OCI-LY7 (cell line): Measurements from ENCODE around the gene CWH43. TPM values are rescaled to one million over a fixed set of nuclear protein-coding genes. Genes with fewer than 3 reads are reported as not detected.
"Not testable (repeated sequence)": the region's sequence is repeated elsewhere in the genome, so short reads cannot be mapped to it uniquely, and the experiment has no call there.

Experiments used
- BruUV-seq: library from RNA; stranded (reverse); fragments of 400-500 nt; replicated peaks from 2 replicates; lab custom pipeline; 2021; lab: Mats Ljungman, UMichigan
- CTCF ChIA-PET: fragments of 300-600 bp; sonication (Branson Sonifier 250); formaldehyde crosslinking; loops from one replicate; lab custom pipeline; 2022; ENCODE audit warnings: antibody characterized with exemption; ENCODE audit not compliant: unreplicated experiment; lab: Charles Lee
- POLR2A ChIA-PET: fragments of 300-600 bp; sonication (Branson Sonifier 250); formaldehyde crosslinking; loops from one replicate; lab custom pipeline; 2022; ENCODE audit warnings: antibody characterized with exemption; lab: Charles Lee
- DNase-seq: peaks from one replicate; pipeline ENCODE4 v3.0.0-alpha.2; 2015; ENCODE audit warnings: low spot score
- H2AFZ ChIP-seq: fragments of 200-600 bp; sonication (generic), shearing (Covaris generic); 2 replicates; pipeline ENCODE4 v1.6.1; 2014; ENCODE audit warnings: mild to moderate bottlenecking, antibody characterized with exemption, low read length, moderate library complexity
- H3K27ac ChIP-seq: fragments of 200-600 bp; sonication (generic); 2 replicates; pipeline ENCODE4 v1.5.1; 2014; ENCODE audit warnings: mixed run types, low read depth, mild to moderate bottlenecking, moderate library complexity, low read length, inconsistent platforms; ENCODE audit not compliant: poor library complexity, severe bottlenecking
- H3K36me3 ChIP-seq: fragments of 200-600 bp; sonication (generic); 2 replicates; pipeline ENCODE4 v1.6.1; 2014; ENCODE audit warnings: mild to moderate bottlenecking, antibody characterized with exemption, low read length, moderate library complexity, mixed read lengths; ENCODE audit not compliant: insufficient read depth
- H3K4me1 ChIP-seq: fragments of 200-600 bp; sonication (generic); 2 replicates; pipeline ENCODE4 v1.5.1; 2014; ENCODE audit warnings: mild to moderate bottlenecking, low read length; ENCODE audit not compliant: insufficient read depth, poor library complexity, severe bottlenecking
- H3K4me2 ChIP-seq: fragments of 200-600 bp; sonication (generic); 2 replicates; pipeline ENCODE4 v1.6.1; 2014; ENCODE audit warnings: mild to moderate bottlenecking, low read length
- H3K4me3 ChIP-seq: fragments of 200-600 bp; sonication (generic); 2 replicates; pipeline ENCODE4 v1.5.1; 2014; ENCODE audit warnings: mild to moderate bottlenecking, low read depth, low read length; ENCODE audit not compliant: poor library complexity, severe bottlenecking
- H3K79me2 ChIP-seq: fragments of 200-600 bp; sonication (generic); 2 replicates; pipeline ENCODE4 v1.6.1; 2016; ENCODE audit warnings: low read depth, mild to moderate bottlenecking, low read length, moderate library complexity, mixed read lengths; ENCODE audit not compliant: insufficient read depth
- H3K9me2 ChIP-seq: fragments of 200-600 bp; sonication (generic); 2 replicates; pipeline ENCODE4 v1.6.1; 2016; ENCODE audit warnings: mild to moderate bottlenecking, low read length, mixed read lengths; ENCODE audit not compliant: insufficient read depth
- H3K9me3 ChIP-seq: fragments of 200-600 bp; sonication (generic); 2 replicates; pipeline ENCODE4 v1.6.1; 2014; ENCODE audit warnings: mild to moderate bottlenecking, mixed run types, low read length, mixed read lengths
- H4K20me1 ChIP-seq: fragments of 200-600 bp; sonication (generic); 2 replicates; pipeline ENCODE4 v1.6.1; 2014; ENCODE audit warnings: mild to moderate bottlenecking, antibody characterized with exemption, low read length, moderate library complexity, mixed read lengths; ENCODE audit not compliant: insufficient read depth
- EZH2phosphoT487 ChIP-seq: fragments of 200-600 bp; sonication (generic); IDR thresholded peaks from 2 replicates; pipeline ENCODE4 v1.6.1; 2018; ENCODE audit warnings: low read depth, borderline replicate concordance, mild to moderate bottlenecking, mixed run types, antibody characterized with exemption, low read length, moderate library complexity, mixed read lengths
- intact Hi-C: fragments of 100-400 bp; cut with micrococcal nuclease; formaldehyde crosslinking; loops from one replicate; pipeline ENCODE4 v1.10.0; 2022; ENCODE audit not compliant: unreplicated experiment
- total RNA-seq, 2 experiments: library from RNA; depleted of rRNA in 1 of 2; stranded (reverse); fragments of >200 nt in 1 of 2; shearing (Covaris generic) in 1 of 2; gene quantifications; 2 replicates each; pipeline ENCODE4 v1.2.3, GENCODE V29; 2014 to 2022
- TF ChIP-seq, protein P1 (sequence below): fragments of 200-600 bp; sonication (generic); conservative IDR thresholded peaks from 2 replicates; pipeline ENCODE4 v1.5.1; 2014; ENCODE audit warnings: mild to moderate bottlenecking, antibody characterized with exemption, low read length, moderate library complexity, mixed read lengths

CWH43 gene
- total RNA-seq, 2 experiments from 2014 or later = not detected

DNA sequence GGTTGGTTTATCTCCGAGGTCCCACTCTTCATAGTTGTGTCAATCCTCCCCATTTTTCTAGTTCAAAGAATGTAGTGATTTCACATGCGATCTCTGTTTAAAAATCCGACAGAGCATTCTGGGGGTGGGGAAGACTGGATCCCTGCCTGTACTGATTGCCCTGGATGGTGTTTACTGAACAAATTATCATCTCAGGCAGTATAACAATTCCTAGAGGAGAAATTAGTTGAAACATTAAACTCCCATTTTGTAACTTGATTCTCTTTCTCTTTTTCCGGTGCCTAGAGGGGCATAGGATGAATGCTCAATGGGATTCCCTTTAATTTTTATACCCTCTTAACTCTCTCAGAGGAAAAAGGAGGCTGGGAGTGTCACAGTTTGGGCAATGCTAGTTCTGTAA lies 10.0 kb upstream of the CWH43 start:
- Histone ChIP-seq H3K4me1 (no peaks in the 10 kb centered on the region), H3K79me2 (no peaks in the 10 kb centered on the region), H3K36me3 (no peaks in the 10 kb centered on the region), H4K20me1 (no peaks in the 10 kb centered on the region), H3K9me3 (no peaks in the 10 kb centered on the region), H3K4me2 (no peak overlapping the region), H2AFZ (no peak overlapping the region), H3K9me2 (no peaks in the 10 kb centered on the region), H3K4me3 (no peak overlapping the region), H3K27ac (no peak overlapping the region)
- intact Hi-C loops = no loop called here
- POLR2A ChIA-PET = interaction anchor here (0.5 kb wide), 1 partner anchor 18 kb away, joined by 3 read pairs; no protein-coding TSS in a partner anchor
- BruUV-seq = no TSS peak
- CTCF ChIA-PET = no interaction called here
- no peak for DNase-seq
- TF ChIP-seq, protein P1, sequence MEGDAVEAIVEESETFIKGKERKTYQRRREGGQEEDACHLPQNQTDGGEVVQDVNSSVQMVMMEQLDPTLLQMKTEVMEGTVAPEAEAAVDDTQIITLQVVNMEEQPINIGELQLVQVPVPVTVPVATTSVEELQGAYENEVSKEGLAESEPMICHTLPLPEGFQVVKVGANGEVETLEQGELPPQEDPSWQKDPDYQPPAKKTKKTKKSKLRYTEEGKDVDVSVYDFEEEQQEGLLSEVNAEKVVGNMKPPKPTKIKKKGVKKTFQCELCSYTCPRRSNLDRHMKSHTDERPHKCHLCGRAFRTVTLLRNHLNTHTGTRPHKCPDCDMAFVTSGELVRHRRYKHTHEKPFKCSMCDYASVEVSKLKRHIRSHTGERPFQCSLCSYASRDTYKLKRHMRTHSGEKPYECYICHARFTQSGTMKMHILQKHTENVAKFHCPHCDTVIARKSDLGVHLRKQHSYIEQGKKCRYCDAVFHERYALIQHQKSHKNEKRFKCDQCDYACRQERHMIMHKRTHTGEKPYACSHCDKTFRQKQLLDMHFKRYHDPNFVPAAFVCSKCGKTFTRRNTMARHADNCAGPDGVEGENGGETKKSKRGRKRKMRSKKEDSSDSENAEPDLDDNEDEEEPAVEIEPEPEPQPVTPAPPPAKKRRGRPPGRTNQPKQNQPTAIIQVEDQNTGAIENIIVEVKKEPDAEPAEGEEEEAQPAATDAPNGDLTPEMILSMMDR = no peak
- TF ChIP-seq EZH2phosphoT487 = no peak

DNA sequence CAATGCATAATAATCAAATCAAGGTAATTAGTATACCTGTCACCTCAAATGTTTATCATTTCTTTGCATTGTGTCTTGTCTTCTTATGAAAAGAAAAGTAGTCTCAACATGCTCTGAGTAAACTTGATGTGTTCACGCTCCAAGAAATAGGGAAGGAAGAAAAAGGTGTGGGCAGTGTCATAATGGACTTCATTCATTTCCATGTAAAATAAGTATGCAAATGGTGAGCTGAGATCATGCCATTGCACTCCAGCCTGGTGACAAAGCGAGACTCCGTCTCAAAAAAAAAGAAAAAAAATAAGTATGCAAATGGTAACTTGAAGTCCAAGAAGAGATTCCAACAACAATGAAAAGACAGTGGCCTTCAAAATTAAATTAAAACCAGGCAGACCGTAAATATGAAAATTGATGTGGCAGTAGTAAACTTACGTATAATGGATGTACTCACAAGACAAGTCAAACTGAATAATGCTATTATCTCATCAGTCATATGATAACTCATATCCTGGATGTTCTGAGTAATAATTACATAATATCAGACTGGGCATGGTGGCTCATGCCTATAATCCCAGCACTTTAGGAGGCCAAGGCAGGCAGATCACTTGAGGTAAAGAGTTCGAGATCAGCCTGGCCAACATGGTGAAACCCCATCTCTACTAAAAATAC lies 6.0 kb upstream of the CWH43 start:
- no TSS peak for BruUV-seq
- Histone ChIP-seq H3K4me1 (no peaks in the 10 kb centered on the region), H3K27ac (no peak overlapping the region), H2AFZ (no peak overlapping the region), H3K4me2 (no peak overlapping the region), H3K4me3 (no peak overlapping the region), H3K36me3 (no peaks in the 10 kb centered on the region), H3K9me2 (no peaks in the 10 kb centered on the region), H3K79me2 (no peaks in the 10 kb centered on the region), H3K9me3 (no peaks in the 10 kb centered on the region), H4K20me1 (no peaks in the 10 kb centered on the region)
- intact Hi-C loops = no loop called here
- DNase-seq = no peak
- TF ChIP-seq EZH2phosphoT487 = no peak
- TF ChIP-seq, protein P1 = no peak
- ChIA-PET CTCF (no interaction called here), POLR2A (no interaction called here)

DNA sequence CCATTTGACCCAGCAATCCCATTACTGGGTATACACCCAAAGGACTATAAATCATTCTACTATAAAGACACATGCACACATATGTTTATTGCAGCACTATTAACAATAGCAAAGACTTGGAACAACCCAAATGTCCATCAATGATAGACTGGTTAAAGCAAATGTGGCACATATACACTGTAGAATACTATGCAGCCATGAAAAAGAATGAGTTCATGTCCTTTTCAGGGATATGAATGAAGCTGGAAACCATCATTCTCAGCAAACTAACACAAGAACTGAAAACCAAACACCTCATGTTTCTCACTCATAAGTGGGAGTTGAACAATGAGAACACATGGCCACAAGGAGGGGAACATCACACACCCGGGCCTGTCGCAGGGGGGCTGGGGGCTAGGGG lies 2.1 kb upstream of the CWH43 start:
- H3K79me2 ChIP-seq, H2AFZ ChIP-seq, H3K9me2 ChIP-seq, H3K36me3 ChIP-seq, BruUV-seq, DNase-seq, H3K27ac ChIP-seq, H3K4me1 ChIP-seq, H4K20me1 ChIP-seq, intact Hi-C loops, CTCF ChIA-PET, H3K9me3 ChIP-seq, H3K4me2 ChIP-seq, H3K4me3 ChIP-seq: not testable (repeated sequence)
- POLR2A ChIA-PET = interaction anchor here (0.6 kb wide), 1 partner anchor 742 kb away, joined by 3 read pairs; no protein-coding TSS in a partner anchor
